BLaER1 treated with 17β-estradiol and CSF1 and Interleukin-3, amounts not matched to agents 10 nM and 100 nM (cell line): ENCODE results near the gene MAPK10.

Experiments
- H3K27ac ChIP-seq, 11 experiments: shearing (Covaris generic); formaldehyde crosslinking; 2 replicates each; pipeline ENCODE4 v1.8.1; 2022
- H3K27me3 ChIP-seq, 11 experiments: shearing (Covaris generic); formaldehyde crosslinking; 2 replicates each; pipeline ENCODE4 v1.8.1; 2022
- H3K36me3 ChIP-seq, 11 experiments: shearing (Covaris generic); formaldehyde crosslinking; 2 replicates each; pipeline ENCODE4 v1.8.1; 2022
- H3K4me1 ChIP-seq, 10 experiments: shearing (Covaris generic); formaldehyde crosslinking; 2 replicates each; pipeline ENCODE4 v1.8.1; 2022
- H3K4me2 ChIP-seq, 11 experiments: shearing (Covaris generic); formaldehyde crosslinking; 2 replicates each; pipeline ENCODE4 v1.8.1; 2022
- H3K4me3 ChIP-seq, 10 experiments: shearing (Covaris generic); formaldehyde crosslinking; 2 replicates each; pipeline ENCODE4 v1.8.1; 2022
- H3K9ac ChIP-seq, 11 experiments: shearing (Covaris generic); formaldehyde crosslinking; 2 replicates each; pipeline ENCODE4 v1.8.1; 2022
- H3K9me3 ChIP-seq, 11 experiments: shearing (Covaris generic); formaldehyde crosslinking; replicated peaks in 1 of 11; 2 replicates each; pipeline ENCODE4 v1.8.1; 2022
- H4K20me1 ChIP-seq, 11 experiments: shearing (Covaris generic); formaldehyde crosslinking; 2 replicates each; pipeline ENCODE4 v1.8.1; 2022
- Cebpa-rat ChIP-seq, 11 experiments: shearing (Covaris generic); IDR thresholded peaks; 2 replicates each; pipeline ENCODE4 v1.8.1; 2022

MAPK10 gene

GRCh38 chr4:85956293-85956945, 403.4 kb downstream of the MAPK10 start:
- Histone ChIP-seq H3K9me3 (no peaks in the 10 kb centered on the region), H3K4me2 (no peak overlapping the region), H3K9ac (no peak overlapping the region), H4K20me1 (no peaks in the 10 kb centered on the region), H3K36me3 (no peaks in the 10 kb centered on the region), H3K4me3 (no peak overlapping the region), H3K27me3 (no peaks in the 10 kb centered on the region), H3K4me1 (peaks cover 0 to 12% (median 0%) of the 10 kb centered on the region in 10 experiments; a peak in 4 of 20 replicates), H3K27ac (no peak overlapping the region)
- TF ChIP-seq Cebpa-rat (IDR thresholded peaks at IDR 0.05) = no peak

GRCh38 chr4:85955620-85956292, 404.1 kb downstream of the MAPK10 start:
- H3K9ac ChIP-seq = no peak overlapping the region
- H3K36me3 ChIP-seq = no peaks in the 10 kb centered on the region
- H3K9me3 ChIP-seq = no peaks in the 10 kb centered on the region
- no peak for TF ChIP-seq Cebpa-rat (IDR thresholded peaks at IDR 0.05)
- H3K27me3 ChIP-seq = no peaks in the 10 kb centered on the region
- H4K20me1 ChIP-seq = no peaks in the 10 kb centered on the region
- H3K27ac ChIP-seq = no peak overlapping the region
- no peak overlapping the region for H3K4me2 ChIP-seq
- no peak overlapping the region for H3K4me3 ChIP-seq
- peaks cover 0 to 12% (median 0%) of the 10 kb centered on the region in 10 experiments; a peak in 4 of 20 replicates for H3K4me1 ChIP-seq

DNA sequence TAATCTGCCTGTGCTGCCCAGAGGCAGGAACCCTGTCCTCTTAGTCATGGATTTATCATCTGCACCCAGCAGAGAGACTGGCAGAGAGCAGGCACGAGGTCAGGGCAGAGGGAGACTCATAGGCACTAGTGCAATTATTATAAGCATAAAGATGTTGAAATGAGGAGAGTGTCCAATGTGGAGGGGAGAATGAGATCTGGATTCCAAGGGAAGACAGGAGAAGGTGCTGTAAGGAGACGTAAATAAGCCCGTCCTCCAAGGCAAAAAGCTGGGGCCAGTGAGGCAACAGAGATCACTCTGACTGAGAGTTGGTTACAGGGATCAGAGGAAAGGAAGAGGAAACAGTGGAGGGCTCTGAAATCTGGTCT, 406.2 kb downstream of the MAPK10 start:
- H3K9ac ChIP-seq = no peak overlapping the region
- 0 out of 22 replicates have a peak overlapping the region, but pooled peaks of 2 of the 11 experiments have one; percentile 20 to 33 for H3K4me2 ChIP-seq
- no peaks in the 10 kb centered on the region for H3K27me3 ChIP-seq
- no peak overlapping the region for H3K27ac ChIP-seq
- no peak overlapping the region for H3K4me3 ChIP-seq
- no peaks in the 10 kb centered on the region for H3K9me3 ChIP-seq
- no peaks in the 10 kb centered on the region for H3K36me3 ChIP-seq
- H4K20me1 ChIP-seq = no peaks in the 10 kb centered on the region
- TF ChIP-seq Cebpa-rat (IDR thresholded peaks at IDR 0.05) = no peak
- peaks cover 0 to 12% (median 0%) of the 10 kb centered on the region in 10 experiments; a peak in 4 of 20 replicates for H3K4me1 ChIP-seq

GRCh38 chr4:85952972-85953650, 406.7 kb downstream of the MAPK10 start:
- H3K27me3 ChIP-seq = no peaks in the 10 kb centered on the region
- H3K36me3 ChIP-seq = no peaks in the 10 kb centered on the region
- no peak for TF ChIP-seq Cebpa-rat (IDR thresholded peaks at IDR 0.05)
- H3K9me3 ChIP-seq = no peaks in the 10 kb centered on the region
- no peak overlapping the region for H3K9ac ChIP-seq
- no peak overlapping the region for H3K4me3 ChIP-seq
- no peaks in the 10 kb centered on the region for H4K20me1 ChIP-seq
- peaks cover 0 to 12% (median 0%) of the 10 kb centered on the region in 10 experiments; a peak in 4 of 20 replicates for H3K4me1 ChIP-seq
- H3K4me2 ChIP-seq = peak overlapping the region in 2 of 11 experiments; percentile 33 to 43; a peak in 3 of 22 replicates
- H3K27ac ChIP-seq = no peak overlapping the region

DNA sequence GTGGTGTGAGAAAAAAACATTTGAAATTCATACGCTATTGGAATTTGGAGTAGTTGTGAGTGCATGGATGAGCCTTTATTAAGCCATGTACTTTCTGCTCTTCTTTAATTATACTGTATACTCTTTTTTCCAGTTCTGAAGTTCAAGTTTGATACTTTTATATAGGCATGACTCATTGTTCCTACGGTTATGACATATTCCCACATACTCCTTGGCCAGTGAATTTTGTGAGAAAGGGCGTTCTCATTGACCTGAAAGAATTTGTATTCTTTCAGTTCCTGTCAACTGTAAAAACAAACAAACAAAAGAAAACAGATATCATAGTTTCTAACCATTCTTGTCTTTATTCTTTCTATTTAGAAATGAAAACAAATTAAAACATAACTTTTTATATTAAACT, 407.3 kb downstream of the MAPK10 start:
- no peak for TF ChIP-seq Cebpa-rat (IDR thresholded peaks at IDR 0.05)
- Histone ChIP-seq H3K27ac (no peak overlapping the region), H3K4me2 (no peak overlapping the region), H3K9ac (no peak overlapping the region), H3K36me3 (no peaks in the 10 kb centered on the region), H3K4me3 (no peak overlapping the region), H3K4me1 (peaks cover 0 to 12% (median 0%) of the 10 kb centered on the region in 10 experiments; a peak in 4 of 20 replicates), H4K20me1 (no peaks in the 10 kb centered on the region), H3K27me3 (no peaks in the 10 kb centered on the region), H3K9me3 (no peaks in the 10 kb centered on the region)

- Histone ChIP-seq H3K4me2 (no peak overlapping the region), H3K9me3 (no peaks in the 10 kb centered on the region), H3K36me3 (no peaks in the 10 kb centered on the region), H3K9ac (no peak overlapping the region), H3K27ac (no peak overlapping the region), H3K4me1 (peaks cover 0 to 12% (median 0%) of the 10 kb centered on the region in 10 experiments; a peak in 4 of 20 replicates), H4K20me1 (no peaks in the 10 kb centered on the region), H3K4me3 (no peak overlapping the region), H3K27me3 (no peaks in the 10 kb centered on the region)
- no peak for TF ChIP-seq Cebpa-rat (IDR thresholded peaks at IDR 0.05)
Observed at GRCh38 chr4:85951099-85951498, 408.8 kb downstream of the MAPK10 start.

GRCh38 chr4:85946821-85947220, 413.0 kb downstream of the MAPK10 start:
- H3K36me3 ChIP-seq = no peaks in the 10 kb centered on the region
- H3K9me3 ChIP-seq = no peaks in the 10 kb centered on the region
- H3K4me2 ChIP-seq = no peak overlapping the region
- no peak overlapping the region for H3K4me3 ChIP-seq
- no peak overlapping the region for H3K27ac ChIP-seq
- no peaks in the 10 kb centered on the region; a peak in 1 of 20 replicates for H3K4me1 ChIP-seq
- H3K27me3 ChIP-seq = no peaks in the 10 kb centered on the region
- H4K20me1 ChIP-seq = no peaks in the 10 kb centered on the region
- H3K9ac ChIP-seq = no peak overlapping the region
- no peak for TF ChIP-seq Cebpa-rat (IDR thresholded peaks at IDR 0.05)

DNA sequence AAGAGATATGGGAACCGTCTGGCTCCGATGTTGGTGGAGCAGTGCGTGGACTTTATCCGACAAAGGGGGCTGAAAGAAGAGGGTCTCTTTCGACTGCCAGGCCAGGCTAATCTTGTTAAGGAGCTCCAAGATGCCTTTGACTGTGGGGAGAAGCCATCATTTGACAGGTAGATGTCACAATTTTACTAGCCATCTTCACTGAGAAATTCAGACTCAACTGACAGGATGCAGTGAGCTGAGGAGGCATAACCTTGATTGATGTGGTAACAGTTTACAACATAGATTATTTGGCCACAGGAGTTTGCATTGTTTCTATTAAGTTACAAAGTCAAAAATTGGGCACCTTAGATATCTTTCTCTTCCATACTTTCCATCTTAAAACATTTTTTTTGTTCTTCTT, 417.7 kb downstream of the MAPK10 start:
- no peaks in the 10 kb centered on the region; a peak in 1 of 20 replicates for H3K4me1 ChIP-seq
- no peak for TF ChIP-seq Cebpa-rat (IDR thresholded peaks at IDR 0.05)
- H3K4me2 ChIP-seq = no peak overlapping the region
- no peaks in the 10 kb centered on the region for H3K36me3 ChIP-seq
- no peaks in the 10 kb centered on the region for H3K9me3 ChIP-seq
- no peaks in the 10 kb centered on the region for H3K27me3 ChIP-seq
- no peaks in the 10 kb centered on the region for H4K20me1 ChIP-seq
- no peak overlapping the region for H3K4me3 ChIP-seq
- H3K9ac ChIP-seq = no peak overlapping the region
- H3K27ac ChIP-seq = no peak overlapping the region

- no peak overlapping the region for H3K9ac ChIP-seq
- no peaks in the 10 kb centered on the region for H3K27me3 ChIP-seq
- no peaks in the 10 kb centered on the region; a peak in 1 of 20 replicates for H3K4me1 ChIP-seq
- H3K27ac ChIP-seq = no peak overlapping the region
- no peak for TF ChIP-seq Cebpa-rat (IDR thresholded peaks at IDR 0.05)
- H3K36me3 ChIP-seq = no peaks in the 10 kb centered on the region
- no peaks in the 10 kb centered on the region for H3K9me3 ChIP-seq
- H3K4me2 ChIP-seq = no peak overlapping the region
- no peaks in the 10 kb centered on the region for H4K20me1 ChIP-seq
- no peak overlapping the region for H3K4me3 ChIP-seq
Observed at GRCh38 chr4:85940151-85940550, 419.7 kb downstream of the MAPK10 start.
